Measurements from ENCODE around the gene CHRNB4.
"Not testable (repeated sequence)": the region's sequence is repeated elsewhere in the genome, so short reads cannot be mapped to it uniquely, and the experiment has no call there.

The CHRNB4 gene

GRCh38 chr15:78618064-78618463 is 22.9 kb downstream of the CHRNB4 start:
- DNase-seq (ENCODE audit: low read depth in 2 of 2, low spot score in 1 of 2), result no peak

- DNase-seq (ENCODE audit: low read depth in 2 of 2, low spot score in 1 of 2), result no peak
Observed at GRCh38 chr15:78617516-78617915, 23.5 kb downstream of the CHRNB4 start.

- no peak for DNase-seq (ENCODE audit: low read depth in 2 of 2, low spot score in 1 of 2)
Observed at GRCh38 chr15:78617076-78617475, 23.9 kb downstream of the CHRNB4 start.

- DNase-seq (ENCODE audit: low read depth in 2 of 2, low spot score in 1 of 2), result no peak
Observed at GRCh38 chr15:78616506-78616905, 24.5 kb downstream of the CHRNB4 start.

GRCh38 chr15:78615151-78615589 is 25.8 kb downstream of the CHRNB4 start:
- no peak for DNase-seq (ENCODE audit: low read depth in 2 of 2, low spot score in 1 of 2)

- DNase-seq (ENCODE audit: low read depth in 2 of 2, low spot score in 1 of 2), result no peak
Observed at GRCh38 chr15:78614021-78614420, 27.0 kb downstream of the CHRNB4 start.

GRCh38 chr15:78609551-78609950 is 31.5 kb downstream of the CHRNB4 start:
- DNase-seq (ENCODE audit: low read depth in 2 of 2, low spot score in 1 of 2), result not testable (repeated sequence)

- no peak for DNase-seq (ENCODE audit: low read depth in 2 of 2, low spot score in 1 of 2)
Observed at GRCh38 chr15:78605680-78606079, 35.3 kb downstream of the CHRNB4 start.

- DNase-seq (ENCODE audit: low read depth in 2 of 2, low spot score in 1 of 2), result no peak
Observed at GRCh38 chr15:78605201-78605600, 35.8 kb downstream of the CHRNB4 start.

- no peak for DNase-seq (ENCODE audit: low read depth in 2 of 2, low spot score in 1 of 2)
Observed at GRCh38 chr15:78604420-78604819, 36.6 kb downstream of the CHRNB4 start.

GRCh38 chr15:78603467-78603866 is 37.5 kb downstream of the CHRNB4 start:
- no peak for DNase-seq (ENCODE audit: low read depth in 2 of 2, low spot score in 1 of 2)

GRCh38 chr15:78599189-78599588 is 41.8 kb downstream of the CHRNB4 start:
- DNase-seq (ENCODE audit: low read depth in 2 of 2, low spot score in 1 of 2), result no peak

- no peak for DNase-seq (ENCODE audit: low read depth in 2 of 2, low spot score in 1 of 2)
Observed at GRCh38 chr15:78598348-78598747, 42.7 kb downstream of the CHRNB4 start.

- DNase-seq (ENCODE audit: low read depth in 2 of 2, low spot score in 1 of 2), result no peak
Observed at GRCh38 chr15:78597583-78597982, 43.4 kb downstream of the CHRNB4 start.

- DNase-seq (ENCODE audit: low read depth in 2 of 2, low spot score in 1 of 2), result no peak
Observed at GRCh38 chr15:78574944-78575343, 66.1 kb downstream of the CHRNB4 start.
